ENCODE results near the gene PTPRU. TPM values are rescaled to one million over a fixed set of nuclear protein-coding genes. Genes with fewer than 3 reads are reported as not detected.

The PTPRU gene
- total RNA-seq, 2 experiments from 2014 or later = 0.56 to 0.74 TPM

DNA sequence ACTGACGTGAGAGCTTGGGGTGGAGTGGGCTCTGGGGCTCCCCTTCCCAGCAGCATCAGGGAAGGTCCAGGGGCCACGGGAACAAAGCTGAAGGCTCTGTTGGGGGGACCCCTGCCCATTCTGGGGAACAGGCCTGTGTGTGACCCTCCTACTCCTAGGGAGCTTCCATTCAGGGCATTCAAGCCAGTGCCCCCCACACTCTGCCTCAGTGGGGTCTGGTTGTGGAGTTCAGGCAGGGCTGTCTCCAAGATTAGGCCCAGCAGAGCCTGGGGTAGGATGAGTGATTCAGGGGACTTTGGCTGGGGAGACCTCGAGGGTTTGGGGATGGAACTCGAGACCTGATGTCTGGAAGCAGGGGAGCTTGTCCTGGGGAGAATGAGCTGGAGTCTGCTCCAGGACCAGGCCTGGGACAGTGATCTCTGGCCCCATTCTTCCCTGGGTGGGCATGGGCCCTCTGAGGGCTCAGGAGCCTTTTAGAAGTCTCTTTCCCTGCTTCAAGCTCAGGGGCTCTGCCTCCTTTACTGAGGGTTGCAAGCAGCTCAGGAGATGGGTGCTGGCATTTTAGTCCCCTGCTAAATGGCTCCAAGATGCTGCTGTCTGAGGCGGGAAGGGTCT lies 81.7 kb downstream of the PTPRU start:
- Mint-ChIP-seq H3K27ac (no peak overlapping the region), H3K36me3 (ENCODE audit: low read depth) (no peaks in the 10 kb centered on the region), H3K27me3 (no peaks in the 10 kb centered on the region), H3K9me3 (no peaks in the 10 kb centered on the region), H3K4me3 (no peak overlapping the region), H3K4me1 (ENCODE audit: low read depth) (no peaks in the 10 kb centered on the region)
- ChIA-PET POLR2A (no interaction called here), CTCF (no interaction called here)
- no peak for ATAC-seq
- no peak for DNase-seq
- intact Hi-C loops (cut with micrococcal nuclease) = no loop called here
- TF ChIP-seq, protein P1, sequence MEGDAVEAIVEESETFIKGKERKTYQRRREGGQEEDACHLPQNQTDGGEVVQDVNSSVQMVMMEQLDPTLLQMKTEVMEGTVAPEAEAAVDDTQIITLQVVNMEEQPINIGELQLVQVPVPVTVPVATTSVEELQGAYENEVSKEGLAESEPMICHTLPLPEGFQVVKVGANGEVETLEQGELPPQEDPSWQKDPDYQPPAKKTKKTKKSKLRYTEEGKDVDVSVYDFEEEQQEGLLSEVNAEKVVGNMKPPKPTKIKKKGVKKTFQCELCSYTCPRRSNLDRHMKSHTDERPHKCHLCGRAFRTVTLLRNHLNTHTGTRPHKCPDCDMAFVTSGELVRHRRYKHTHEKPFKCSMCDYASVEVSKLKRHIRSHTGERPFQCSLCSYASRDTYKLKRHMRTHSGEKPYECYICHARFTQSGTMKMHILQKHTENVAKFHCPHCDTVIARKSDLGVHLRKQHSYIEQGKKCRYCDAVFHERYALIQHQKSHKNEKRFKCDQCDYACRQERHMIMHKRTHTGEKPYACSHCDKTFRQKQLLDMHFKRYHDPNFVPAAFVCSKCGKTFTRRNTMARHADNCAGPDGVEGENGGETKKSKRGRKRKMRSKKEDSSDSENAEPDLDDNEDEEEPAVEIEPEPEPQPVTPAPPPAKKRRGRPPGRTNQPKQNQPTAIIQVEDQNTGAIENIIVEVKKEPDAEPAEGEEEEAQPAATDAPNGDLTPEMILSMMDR (IDR thresholded peaks at IDR 0.05) = no peak

DNA sequence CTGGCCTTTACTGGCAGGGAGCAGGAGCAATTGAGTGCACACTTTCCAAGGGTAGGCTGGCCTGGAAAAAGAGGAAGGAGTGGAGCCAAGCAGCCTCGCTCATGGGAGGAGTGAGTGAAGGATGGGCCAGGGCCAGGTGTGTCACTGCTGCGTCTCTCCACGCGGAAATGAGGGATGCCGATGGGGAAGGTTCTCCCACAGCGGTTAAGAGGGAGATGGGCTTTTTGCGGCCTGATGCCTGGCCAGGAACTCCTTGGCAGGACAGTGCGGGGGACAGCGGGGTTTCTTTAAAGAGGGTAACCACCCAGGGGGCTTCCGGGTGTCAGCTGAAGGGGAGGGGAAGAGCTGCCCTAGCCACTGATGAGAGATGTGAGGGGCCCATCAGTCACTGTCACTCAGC lies 82.4 kb downstream of the PTPRU start:
- POLR2A ChIA-PET = no interaction called here
- intact Hi-C loops (cut with micrococcal nuclease) = no loop called here
- no peaks in the 10 kb centered on the region for H3K9me3 Mint-ChIP-seq
- H3K27me3 Mint-ChIP-seq = no peaks in the 10 kb centered on the region
- no peak overlapping the region for H3K27ac Mint-ChIP-seq
- ATAC-seq = no peak
- no peak for DNase-seq
- CTCF ChIA-PET = no interaction called here
- TF ChIP-seq, protein P1 (IDR thresholded peaks at IDR 0.05) = no peak
- no peaks in the 10 kb centered on the region for H3K4me1 Mint-ChIP-seq (ENCODE audit: low read depth)
- H3K4me3 Mint-ChIP-seq = no peak overlapping the region
- no peaks in the 10 kb centered on the region for H3K36me3 Mint-ChIP-seq (ENCODE audit: low read depth)

DNA sequence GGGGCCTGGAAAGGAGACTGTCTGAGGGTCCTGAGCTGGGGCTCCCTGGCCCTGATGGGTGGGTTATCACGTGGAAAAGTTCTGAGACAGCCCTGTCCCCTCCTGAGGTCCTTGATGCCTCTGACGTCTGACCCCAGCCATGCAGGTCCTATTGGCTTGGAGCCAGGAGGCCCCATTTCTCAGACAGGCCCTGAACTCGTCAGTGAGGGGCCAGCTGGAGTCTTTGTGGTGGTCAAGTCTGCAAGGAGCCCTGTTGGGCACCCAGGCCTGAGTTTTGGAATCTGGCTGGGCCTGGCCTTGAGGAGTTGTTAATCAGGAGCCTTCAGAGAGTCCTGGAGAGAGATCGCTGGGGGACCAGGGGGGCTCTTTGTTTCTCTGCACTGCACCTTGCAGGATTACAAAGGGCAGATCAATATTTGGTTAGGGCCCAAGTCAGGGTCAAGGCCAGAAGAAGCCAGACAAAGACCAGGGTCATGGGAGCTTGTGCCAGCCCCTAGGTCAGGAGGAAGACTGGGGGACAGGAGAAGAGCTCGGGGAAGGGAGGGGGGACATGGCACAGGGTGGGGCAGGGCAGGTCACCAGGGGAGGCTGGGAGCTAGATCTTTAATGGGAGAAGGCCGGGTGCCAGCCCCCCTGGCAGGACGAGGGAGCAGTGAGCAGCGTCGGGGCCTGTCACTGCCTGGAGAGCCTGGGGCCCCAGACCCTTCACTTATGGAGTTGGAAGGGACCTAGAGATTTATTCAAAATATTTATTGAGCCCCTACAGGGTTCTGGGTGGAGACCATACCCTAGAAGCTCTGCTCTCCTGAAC lies 83.2 kb downstream of the PTPRU start:
- intact Hi-C loops (cut with micrococcal nuclease) = no loop called here
- no peaks in the 10 kb centered on the region for H3K4me1 Mint-ChIP-seq (ENCODE audit: low read depth)
- no peak for ATAC-seq
- no peak for DNase-seq
- H3K27ac Mint-ChIP-seq = no peak overlapping the region
- H3K9me3 Mint-ChIP-seq = no peaks in the 10 kb centered on the region
- TF ChIP-seq, protein P1 (IDR thresholded peaks at IDR 0.05) = no peak
- ChIA-PET POLR2A (interaction anchor here (0.9 kb wide), 1 partner anchor 12 kb away, joined by 4 read pairs; no protein-coding TSS in a partner anchor), CTCF (no interaction called here)
- no peaks in the 10 kb centered on the region for H3K27me3 Mint-ChIP-seq
- H3K36me3 Mint-ChIP-seq (ENCODE audit: low read depth) = no peaks in the 10 kb centered on the region
- H3K4me3 Mint-ChIP-seq = no peak overlapping the region

DNA sequence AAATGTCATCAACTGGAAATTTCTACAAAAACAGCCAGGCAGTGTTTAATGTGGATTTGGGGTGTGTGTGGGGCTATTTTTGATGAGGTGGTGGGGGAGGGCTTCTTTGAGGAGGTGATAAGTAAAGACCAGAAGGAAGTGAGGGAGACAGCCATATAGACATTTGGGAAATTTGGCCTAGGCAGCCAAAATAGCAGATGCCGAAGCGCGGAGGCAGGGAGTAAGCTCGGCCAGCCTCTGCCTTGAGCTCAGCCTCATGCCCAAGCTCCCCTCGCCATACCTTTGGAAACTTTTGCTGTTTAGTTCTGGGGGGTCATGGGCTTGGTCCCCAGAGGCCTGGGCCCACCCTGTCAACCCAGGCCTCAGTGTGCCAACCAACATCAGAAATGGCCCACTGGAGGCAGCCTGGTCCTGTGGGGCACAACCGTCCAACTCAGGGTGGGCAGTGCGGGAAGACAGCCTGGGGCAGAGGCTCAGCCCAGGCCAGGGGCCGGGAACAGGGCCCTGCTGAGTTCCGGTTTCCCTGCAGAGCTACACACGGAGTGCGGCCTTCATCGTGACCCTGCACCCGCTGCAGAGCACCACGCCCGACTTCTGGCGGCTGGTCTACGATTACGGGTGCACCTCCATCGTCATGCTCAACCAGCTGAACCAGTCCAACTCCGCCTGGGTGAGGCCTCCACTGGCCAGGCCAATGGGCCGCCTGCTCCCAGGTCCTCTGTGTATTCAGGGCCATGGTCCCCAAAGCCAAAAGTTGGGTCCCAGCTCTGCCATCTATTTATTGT lies 84.0 kb downstream of the PTPRU start:
- Mint-ChIP-seq H3K27ac (no peak overlapping the region), H3K9me3 (no peaks in the 10 kb centered on the region), H3K36me3 (ENCODE audit: low read depth) (no peaks in the 10 kb centered on the region), H3K27me3 (no peaks in the 10 kb centered on the region), H3K4me1 (ENCODE audit: low read depth) (no peaks in the 10 kb centered on the region), H3K4me3 (no peak overlapping the region)
- intact Hi-C loops (cut with micrococcal nuclease) = no loop called here
- ChIA-PET CTCF (no interaction called here), POLR2A (interaction anchor here (0.9 kb wide), 1 partner anchor 12 kb away, joined by 4 read pairs; no protein-coding TSS in a partner anchor)
- no peak for DNase-seq
- TF ChIP-seq, protein P1 (IDR thresholded peaks at IDR 0.05) = no peak
- ATAC-seq = no peak

DNA sequence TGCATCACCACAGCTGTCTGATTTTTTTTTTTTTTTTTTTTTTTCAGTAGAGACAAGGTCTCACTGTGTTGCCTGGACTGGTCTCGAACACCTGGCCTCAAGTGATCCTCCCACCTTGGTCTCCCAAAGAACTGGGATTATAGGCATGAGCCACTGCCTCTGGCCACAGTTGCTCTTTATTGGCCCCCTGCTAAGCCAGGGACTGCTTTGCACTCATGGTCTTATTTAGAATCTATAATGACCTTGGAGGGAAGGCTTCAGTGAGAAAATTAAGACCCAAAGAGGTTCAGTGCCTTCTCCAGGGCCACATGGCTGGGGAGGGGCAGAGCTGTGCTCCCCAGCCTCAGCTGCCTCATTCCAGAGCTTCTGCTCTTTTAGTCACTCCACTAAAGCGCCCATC lies 84.9 kb downstream of the PTPRU start:
- H3K27ac Mint-ChIP-seq = no peak overlapping the region
- H3K27me3 Mint-ChIP-seq = no peaks in the 10 kb centered on the region
- DNase-seq (no peak), ATAC-seq (no peak)
- CTCF ChIA-PET = no interaction called here
- H3K9me3 Mint-ChIP-seq = no peaks in the 10 kb centered on the region
- no peaks in the 10 kb centered on the region for H3K36me3 Mint-ChIP-seq (ENCODE audit: low read depth)
- POLR2A ChIA-PET = no interaction called here
- TF ChIP-seq, protein P1 (IDR thresholded peaks at IDR 0.05) = no peak
- intact Hi-C loops (cut with micrococcal nuclease) = no loop called here
- no peaks in the 10 kb centered on the region for H3K4me1 Mint-ChIP-seq (ENCODE audit: low read depth)
- no peak overlapping the region for H3K4me3 Mint-ChIP-seq

Measured in activated CD8-positive, alpha-beta T cell treated with anti-CD3 and anti-CD28 coated beads for 36 hours (primary cell).